Neural progenitor cell (in vitro differentiated cells): ENCODE data around the gene FAM219A.

Experiments used
- CTCF ChIP-seq: fragments of 200-600 bp; sonication (generic); IDR thresholded peaks from 2 replicates; pipeline ENCODE4 v1.5.1; 2017; ENCODE audit warnings: antibody characterized with exemption, mild to moderate bottlenecking
- EZH2 ChIP-seq: fragments of 200-600 bp; sonication (generic); IDR thresholded peaks from 2 replicates; pipeline ENCODE4 v1.6.1; 2017; ENCODE audit warnings: antibody characterized with exemption, mild to moderate bottlenecking, moderate library complexity
- EZH2phosphoT487 ChIP-seq: fragments of 200-600 bp; sonication (generic); IDR thresholded peaks from 2 replicates; pipeline ENCODE4 v1.6.1; 2017; ENCODE audit warnings: antibody characterized with exemption

GRCh38 chr9:34501372-34501771, 43.0 kb upstream of the FAM219A start:
- TF ChIP-seq CTCF (no peak), EZH2phosphoT487 (no peak), EZH2 (no peak)
